Hepatocyte (in vitro differentiated cells): ENCODE data around the gene NKAIN2. TPM values are rescaled to one million over a fixed set of nuclear protein-coding genes. Genes with fewer than 3 reads are reported as not detected.
"Not testable (repeated sequence)": the region's sequence is repeated elsewhere in the genome, so short reads cannot be mapped to it uniquely, and the experiment has no call there.

Experiments used
- DNase-seq: peaks from one replicate; pipeline ENCODE4 v3.0.0-alpha.2; 2016; ENCODE audit warnings: low spot score
- H2AFZ ChIP-seq: fragments of 200-600 bp; sonication (generic); 2 replicates; pipeline ENCODE4 v1.6.0; 2016; ENCODE audit warnings: antibody characterized with exemption, mild to moderate bottlenecking
- H3K27ac ChIP-seq: fragments of 200-600 bp; sonication (generic); 2 replicates; pipeline ENCODE4 v1.5.1; 2016; ENCODE audit warnings: mild to moderate bottlenecking
- H3K27me3 ChIP-seq: fragments of 200-600 bp; sonication (generic); 2 replicates; pipeline ENCODE4 v1.6.1; 2016
- H3K36me3 ChIP-seq: fragments of 200-600 bp; sonication (generic); replicated peaks from 2 replicates; pipeline ENCODE4 v1.5.1; 2016; ENCODE audit warnings: low read depth; ENCODE audit not compliant: insufficient read depth
- H3K4me1 ChIP-seq: fragments of 200-600 bp; sonication (generic); 2 replicates; pipeline ENCODE4 v1.5.1; 2016; ENCODE audit warnings: mild to moderate bottlenecking, moderate library complexity; ENCODE audit not compliant: insufficient read depth
- H3K4me2 ChIP-seq: fragments of 200-600 bp; sonication (generic); 2 replicates; pipeline ENCODE4 v1.6.0; 2016
- H3K4me3 ChIP-seq: fragments of 200-600 bp; sonication (generic); 2 replicates; pipeline ENCODE4 v1.5.1; 2016; ENCODE audit warnings: mild to moderate bottlenecking
- H3K79me2 ChIP-seq: fragments of 200-600 bp; sonication (generic); 2 replicates; pipeline ENCODE4 v1.6.0; 2017; ENCODE audit warnings: mild to moderate bottlenecking
- H3K9me2 ChIP-seq: fragments of 200-600 bp; sonication (generic); replicated peaks from 2 replicates; pipeline ENCODE4 v1.6.0; 2017; ENCODE audit warnings: mild to moderate bottlenecking; ENCODE audit not compliant: insufficient read depth
- H3K9me3 ChIP-seq: fragments of 200-600 bp; sonication (generic); 2 replicates; pipeline ENCODE4 v1.5.1; 2016; ENCODE audit warnings: low read depth, mild to moderate bottlenecking
- H4K20me1 ChIP-seq: fragments of 200-600 bp; sonication (generic); 2 replicates; pipeline ENCODE4 v1.6.0; 2016; ENCODE audit warnings: mild to moderate bottlenecking; ENCODE audit not compliant: insufficient read depth, poor library complexity, severe bottlenecking
- EZH2 ChIP-seq: fragments of 200-600 bp; sonication (generic); IDR thresholded peaks from 2 replicates; pipeline ENCODE4 v1.6.1; 2016; ENCODE audit warnings: antibody characterized with exemption, mild to moderate bottlenecking, borderline replicate concordance
- EZH2phosphoT487 ChIP-seq: fragments of 200-600 bp; sonication (generic); IDR thresholded peaks from one replicate; pipeline ENCODE4 v1.6.1; 2018; ENCODE audit warnings: antibody characterized with exemption, mild to moderate bottlenecking, low read depth, moderate library complexity; ENCODE audit not compliant: unreplicated experiment, severe bottlenecking
- WGBS: methylation state at CpG from one replicate; pipeline ENCODE4 v1.1.6; 2016; ENCODE audit warnings: low lambda C conversion rate; ENCODE audit errors: missing lambda C conversion rate; 5-methylcytosine and 5-hydroxymethylcytosine counted together
- polyA plus RNA-seq: library from polyadenylated mRNA; unstranded; fragments of >200 nt; fragmentation: Nextera tagmentation; extraction: Ambion mirVana; gene quantifications from 2 replicates; pipeline ENCODE4 v1.2.1, GENCODE V29; 2016
- total RNA-seq: library from RNA; depleted of rRNA; stranded (reverse); fragments of >200 nt; gene quantifications from 2 replicates; pipeline ENCODE4 v1.2.3, GENCODE V29; 2014
- TF ChIP-seq, protein P1 (sequence below): fragments of 200-600 bp; sonication (generic); IDR thresholded peaks from 2 replicates; pipeline ENCODE4 v1.5.1; 2016; ENCODE audit warnings: antibody characterized with exemption, mild to moderate bottlenecking; ENCODE audit not compliant: poor library complexity

NKAIN2 gene
- total and polyA plus RNA-seq, 2 experiments from 2014 or later: 0.48 to 2.6 TPM

DNA sequence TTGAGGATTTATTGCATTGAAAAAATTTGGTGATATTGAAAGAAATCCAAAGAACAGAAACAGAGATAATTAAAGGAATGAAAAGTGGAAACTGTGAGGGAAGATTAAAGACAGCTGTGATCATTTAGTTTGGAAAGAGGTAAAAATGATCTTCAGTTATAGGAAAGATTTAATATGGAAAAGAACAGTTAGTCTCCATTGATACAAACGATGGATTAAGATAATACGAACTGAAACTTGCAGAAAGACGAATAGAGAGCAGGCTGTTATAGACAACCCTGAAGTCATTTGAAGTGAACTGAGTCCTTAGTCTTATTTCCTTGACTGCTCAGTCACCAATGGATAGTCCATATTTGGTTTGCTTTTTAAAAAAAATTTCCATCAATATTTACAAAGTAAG is 360.0 kb downstream of the NKAIN2 start:
- WGBS: 62% methylated on average over 3 of the region's 3 CpGs
- Histone ChIP-seq H3K4me1 (no peaks in the 10 kb centered on the region), H3K27me3 (no peaks in the 10 kb centered on the region), H3K79me2 (no peaks in the 10 kb centered on the region), H3K4me3 (no peak overlapping the region), H3K27ac (no peak overlapping the region), H3K36me3 (no peaks in the 10 kb centered on the region), H3K4me2 (no peak overlapping the region), H3K9me3 (no peaks in the 10 kb centered on the region), H2AFZ (no peak overlapping the region), H3K9me2 (no peaks in the 10 kb centered on the region), H4K20me1 (no peaks in the 10 kb centered on the region)
- TF ChIP-seq EZH2 (no peak), EZH2phosphoT487 (no peak)
- TF ChIP-seq, protein P1, sequence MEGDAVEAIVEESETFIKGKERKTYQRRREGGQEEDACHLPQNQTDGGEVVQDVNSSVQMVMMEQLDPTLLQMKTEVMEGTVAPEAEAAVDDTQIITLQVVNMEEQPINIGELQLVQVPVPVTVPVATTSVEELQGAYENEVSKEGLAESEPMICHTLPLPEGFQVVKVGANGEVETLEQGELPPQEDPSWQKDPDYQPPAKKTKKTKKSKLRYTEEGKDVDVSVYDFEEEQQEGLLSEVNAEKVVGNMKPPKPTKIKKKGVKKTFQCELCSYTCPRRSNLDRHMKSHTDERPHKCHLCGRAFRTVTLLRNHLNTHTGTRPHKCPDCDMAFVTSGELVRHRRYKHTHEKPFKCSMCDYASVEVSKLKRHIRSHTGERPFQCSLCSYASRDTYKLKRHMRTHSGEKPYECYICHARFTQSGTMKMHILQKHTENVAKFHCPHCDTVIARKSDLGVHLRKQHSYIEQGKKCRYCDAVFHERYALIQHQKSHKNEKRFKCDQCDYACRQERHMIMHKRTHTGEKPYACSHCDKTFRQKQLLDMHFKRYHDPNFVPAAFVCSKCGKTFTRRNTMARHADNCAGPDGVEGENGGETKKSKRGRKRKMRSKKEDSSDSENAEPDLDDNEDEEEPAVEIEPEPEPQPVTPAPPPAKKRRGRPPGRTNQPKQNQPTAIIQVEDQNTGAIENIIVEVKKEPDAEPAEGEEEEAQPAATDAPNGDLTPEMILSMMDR: no peak
- no peak for DNase-seq

DNA sequence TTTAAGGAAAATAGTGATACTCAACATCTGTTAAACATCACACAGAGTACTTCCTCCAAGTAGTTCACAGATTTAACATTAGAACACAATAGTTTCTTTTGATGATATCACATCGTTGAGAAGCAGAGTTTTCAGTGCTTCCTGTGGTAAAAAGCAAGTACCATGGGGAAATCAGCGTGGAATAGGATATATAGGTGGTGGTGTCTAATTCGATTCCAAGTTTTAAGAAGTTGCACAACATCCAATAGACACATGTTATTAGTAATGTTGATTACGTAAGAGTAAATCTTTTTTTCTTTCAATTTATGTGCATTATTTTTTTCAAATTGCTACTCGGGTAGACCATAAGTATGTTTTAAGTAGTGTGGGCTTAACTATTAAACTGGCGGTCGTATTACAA is 360.7 kb downstream of the NKAIN2 start:
- H3K4me2 ChIP-seq: no peak overlapping the region
- no peaks in the 10 kb centered on the region for H3K4me1 ChIP-seq
- no peak for DNase-seq
- no peaks in the 10 kb centered on the region for H3K79me2 ChIP-seq
- 84% methylated on average over 7 of the region's 7 CpGs for WGBS
- H3K4me3 ChIP-seq: no peak overlapping the region
- no peaks in the 10 kb centered on the region for H3K27me3 ChIP-seq
- H3K9me2 ChIP-seq: no peaks in the 10 kb centered on the region
- no peaks in the 10 kb centered on the region for H3K9me3 ChIP-seq
- no peak overlapping the region for H2AFZ ChIP-seq
- H3K27ac ChIP-seq: no peak overlapping the region
- TF ChIP-seq, protein P1: no peak
- no peak for TF ChIP-seq EZH2phosphoT487
- TF ChIP-seq EZH2: no peak
- H3K36me3 ChIP-seq: no peaks in the 10 kb centered on the region
- H4K20me1 ChIP-seq: no peaks in the 10 kb centered on the region

GRCh38 chr6:124167249-124167648 is 363.6 kb downstream of the NKAIN2 start:
- H3K27ac ChIP-seq, H3K4me3 ChIP-seq: not testable (repeated sequence)

DNA sequence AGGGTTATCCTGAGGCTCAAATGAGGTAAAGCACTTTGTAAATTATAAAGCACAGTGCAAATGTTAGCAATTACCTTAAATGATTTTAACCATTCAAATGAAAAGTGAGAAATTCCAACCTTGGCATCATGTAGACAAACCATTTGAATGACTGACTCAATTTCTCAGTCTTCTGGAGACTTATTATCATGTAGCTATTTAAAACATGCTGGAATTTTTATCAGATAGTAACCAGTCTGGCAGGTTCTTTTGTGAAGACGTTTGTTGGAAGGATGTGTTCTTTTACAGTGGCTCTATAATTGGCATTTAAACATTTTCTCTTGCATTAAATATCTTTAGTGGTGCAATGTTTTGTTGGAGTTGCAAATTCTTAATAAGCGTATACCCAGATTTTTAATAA is 386.6 kb downstream of the NKAIN2 start:
- TF ChIP-seq EZH2phosphoT487: no peak
- no peak for TF ChIP-seq EZH2
- TF ChIP-seq, protein P1: no peak
- 57% methylated on average over 2 of the region's 2 CpGs for WGBS
- Histone ChIP-seq H4K20me1 (no peaks in the 10 kb centered on the region), H3K27ac (no peak overlapping the region), H3K4me1 (no peaks in the 10 kb centered on the region), H3K4me3 (no peak overlapping the region), H3K4me2 (no peak overlapping the region), H2AFZ (no peak overlapping the region), H3K36me3 (no peaks in the 10 kb centered on the region), H3K27me3 (no peaks in the 10 kb centered on the region), H3K9me3 (no peaks in the 10 kb centered on the region), H3K9me2 (no peaks in the 10 kb centered on the region), H3K79me2 (no peaks in the 10 kb centered on the region)
- no peak for DNase-seq

More at GRCh38 chr6:124167249-124167648, 363.6 kb downstream of the NKAIN2 start:
- DNase-seq, H3K36me3 ChIP-seq, H3K4me1 ChIP-seq, H4K20me1 ChIP-seq, H3K9me3 ChIP-seq, H2AFZ ChIP-seq, H3K9me2 ChIP-seq, H3K79me2 ChIP-seq, H3K4me2 ChIP-seq, H3K27me3 ChIP-seq: not testable (repeated sequence)
- WGBS: 100% methylated on average over 1 of the region's 1 CpG
